K562 treated with DMSO at 1 percent for 24 hours (cell line): ENCODE measurements around the gene B3GAT1. TPM values are rescaled to one million over a fixed set of nuclear protein-coding genes. Genes with fewer than 3 reads are reported as not detected.

Experiments used
- total RNA-seq: library from RNA; unstranded; fragments of 300-600 nt; gene quantifications from 2 replicates; pipeline ENCODE4 v1.2.3, GENCODE V29; 2022; ENCODE audit warnings: low read depth; ENCODE audit not compliant: insufficient read depth

B3GAT1 gene, protein sequence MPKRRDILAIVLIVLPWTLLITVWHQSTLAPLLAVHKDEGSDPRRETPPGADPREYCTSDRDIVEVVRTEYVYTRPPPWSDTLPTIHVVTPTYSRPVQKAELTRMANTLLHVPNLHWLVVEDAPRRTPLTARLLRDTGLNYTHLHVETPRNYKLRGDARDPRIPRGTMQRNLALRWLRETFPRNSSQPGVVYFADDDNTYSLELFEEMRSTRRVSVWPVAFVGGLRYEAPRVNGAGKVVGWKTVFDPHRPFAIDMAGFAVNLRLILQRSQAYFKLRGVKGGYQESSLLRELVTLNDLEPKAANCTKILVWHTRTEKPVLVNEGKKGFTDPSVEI
- total RNA-seq: 0.36 TPM in 1 of 2 replicates, not detected in the other

DNA sequence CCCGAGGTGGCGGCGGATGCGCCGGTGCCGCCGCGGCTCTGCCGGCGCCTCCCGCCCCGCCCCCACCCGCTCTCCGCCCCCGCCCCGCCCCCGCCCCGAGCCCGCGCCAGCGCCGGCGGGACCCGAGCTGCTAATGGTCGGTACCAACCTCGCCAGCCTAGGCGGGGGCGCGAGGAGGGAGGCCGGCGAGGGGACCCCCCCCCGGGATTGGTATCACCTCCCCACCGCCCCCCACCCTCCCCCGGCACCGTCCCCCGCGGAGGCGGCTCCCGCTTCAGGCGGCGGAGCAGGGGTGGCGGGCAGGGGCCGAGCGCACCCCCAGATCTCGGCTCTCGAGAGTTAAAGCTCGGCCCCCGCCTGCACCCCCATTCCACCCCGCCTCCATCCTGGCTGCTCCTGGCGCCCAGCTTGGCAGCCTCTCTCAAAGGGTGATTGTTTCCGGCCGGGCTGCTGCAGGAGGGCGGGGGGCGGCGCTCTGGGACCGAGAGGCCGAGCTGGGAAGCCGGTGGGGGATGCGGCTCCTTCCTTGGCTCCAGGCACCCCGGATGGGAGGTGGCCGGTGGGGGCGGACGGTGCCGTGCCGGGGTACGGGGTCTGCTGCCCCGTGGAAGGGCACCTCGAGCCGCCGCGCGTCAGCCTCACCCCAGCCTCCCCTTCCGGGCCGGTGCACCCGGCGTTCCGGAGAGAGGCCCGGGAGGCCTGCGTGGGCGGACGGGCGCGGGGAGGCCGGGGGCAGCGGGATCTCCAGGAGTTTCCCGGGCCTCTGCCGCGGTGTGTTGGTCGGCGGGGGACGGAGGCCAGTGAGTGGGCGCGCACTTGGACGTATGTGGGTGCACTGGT lies at the start of gene B3GAT1:
B3GAT1 (minus strand) TSS at position 40 of the 840 bp plus-strand sequence. CDS start 24,583 bp downstream, outside the sequence.

DNA sequence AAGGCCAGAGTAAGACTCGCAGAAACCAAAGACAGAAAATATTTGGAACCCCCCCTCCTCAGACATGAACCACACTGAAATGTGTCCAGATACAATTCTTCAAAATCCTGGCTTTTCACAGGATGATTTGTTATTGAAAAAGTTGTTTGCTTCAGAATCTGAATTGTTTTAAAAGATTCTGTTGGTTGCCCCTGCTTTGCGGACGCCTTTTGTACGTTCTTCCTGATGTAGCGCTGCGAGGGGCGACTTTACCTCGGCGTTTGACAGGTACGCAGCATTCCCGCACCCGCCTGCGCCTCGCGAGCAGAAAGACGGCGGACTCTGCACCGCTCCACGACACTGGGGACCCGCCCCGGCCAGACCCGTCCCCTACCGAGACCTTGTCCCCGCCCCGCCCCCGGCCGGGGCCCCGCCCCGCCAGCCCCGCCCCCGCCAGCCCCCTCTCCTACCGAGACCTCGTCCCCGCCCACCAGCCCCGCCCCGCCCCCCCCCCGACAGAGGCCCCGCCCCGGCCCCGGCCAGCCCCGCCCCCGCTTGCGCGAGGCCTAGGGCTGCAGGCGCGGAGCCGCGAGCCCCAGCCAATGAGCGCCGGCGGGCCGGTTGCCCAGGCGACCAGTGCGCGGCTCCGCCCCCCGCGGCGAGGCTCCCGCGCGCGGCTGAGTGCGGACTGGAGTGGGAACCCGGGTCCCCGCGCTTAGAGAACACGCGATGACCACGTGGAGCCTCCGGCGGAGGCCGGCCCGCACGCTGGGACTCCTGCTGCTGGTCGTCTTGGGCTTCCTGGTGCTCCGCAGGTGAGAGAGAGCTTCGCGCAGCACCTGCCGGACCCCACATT lies 80.5 kb downstream of the B3GAT1 start, which contains the start of gene GLB1L2:
GLB1L2 (plus strand) TSS at position 635 of the 835 bp plus-strand sequence; CDS start at position 709, 74 bp downstream.

Other genes starting within 250 kb of the B3GAT1 start
- 46.3 and 51.7 TPM in 2 replicates for gene NCAPD3, start 188.3 kb downstream of the B3GAT1 start, total RNA-seq
- 53.0 and 53.4 TPM in 2 replicates for gene VPS26B, start 187.6 kb downstream of the B3GAT1 start, total RNA-seq
- gene THYN1, start 158.9 kb downstream of the B3GAT1 start, total RNA-seq: 52.9 and 60.1 TPM in 2 replicates
- 19.6 and 19.9 TPM in 2 replicates for gene ACAD8, start 158.7 kb downstream of the B3GAT1 start, total RNA-seq
- 0.24 TPM in 1 of 2 replicates, not detected in the other for gene GLB1L3, start 135.9 kb downstream of the B3GAT1 start, total RNA-seq
- gene GLB1L2, start 80.3 kb downstream of the B3GAT1 start, total RNA-seq: 13.5 and 14.4 TPM in 2 replicates